Panc1 (cell line): ENCODE measurements around the gene PRM3. TPM values are rescaled to one million over a fixed set of nuclear protein-coding genes. Genes with fewer than 3 reads are reported as not detected.
A peak's percentile ranks its signal among the peaks of the same experiment; 100 is the strongest.

Experiments
- ATAC-seq: fragments of 200-7000 bp; cut with Tn5 transposase; 2 replicates; pipeline ENCODE4 v1.9.1; 2020; ENCODE audit warnings: mild to moderate bottlenecking, moderate library complexity
- BruUV-seq: library from RNA; stranded (reverse); fragments of 400-500 nt; replicated peaks from 2 replicates; lab custom pipeline; 2021; lab: Mats Ljungman, UMichigan
- CTCF ChIA-PET: fragments of 300-600 bp; sonication (Branson Sonifier 250); formaldehyde crosslinking; loops from one replicate; lab custom pipeline; 2022; ENCODE audit warnings: antibody characterized with exemption; lab: Charles Lee
- POLR2A ChIA-PET: fragments of 300-600 bp; sonication (Branson Sonifier 250); formaldehyde crosslinking; loops from one replicate; lab custom pipeline; 2022; ENCODE audit warnings: antibody characterized with exemption; lab: Charles Lee
- DNase-seq: peaks from one replicate; pipeline ENCODE4 v3.0.0-alpha.2; 2010; ENCODE audit warnings: low read depth, low spot score
- H3K27ac ChIP-seq: 2 replicates; pipeline ENCODE4 v1.5.1; 2011; ENCODE audit warnings: mild to moderate bottlenecking, low read length, inconsistent platforms
- H3K27me3 ChIP-seq: fragments of 200-500 bp; sonication (Bioruptor generic); 2 replicates; pipeline ENCODE4 v1.6.0; 2014; ENCODE audit warnings: low read length, inconsistent platforms; ENCODE audit not compliant: control insufficient read depth, insufficient read depth
- H3K36me3 ChIP-seq: fragments of 200-500 bp; sonication (Bioruptor generic); 2 replicates; pipeline ENCODE4 v1.5.1; 2014; ENCODE audit warnings: inconsistent platforms, mild to moderate bottlenecking, low read length, moderate library complexity; ENCODE audit not compliant: control insufficient read depth, insufficient read depth
- H3K4me1 ChIP-seq: 2 replicates; pipeline ENCODE4 v1.5.1; 2011; ENCODE audit warnings: inconsistent platforms, mild to moderate bottlenecking, low read length, moderate library complexity; ENCODE audit not compliant: control insufficient read depth, insufficient read depth
- H3K4me3 ChIP-seq, 2 experiments: 2 replicates each; pipeline ENCODE4 v1.5.1; 2011 to 2012; ENCODE audit warnings: low read depth in 2 of 2, low read length in 2 of 2, mild to moderate bottlenecking in 2 of 2, inconsistent platforms in 1 of 2, moderate library complexity in 1 of 2
- H3K9me3 ChIP-seq: fragments of 200-500 bp; sonication (Bioruptor generic); 2 replicates; pipeline ENCODE4 v1.5.1; 2014; ENCODE audit warnings: low read depth, mild to moderate bottlenecking, inconsistent platforms, low read length, moderate library complexity; ENCODE audit not compliant: control insufficient read depth, insufficient read depth
- POLR2AphosphoS5 ChIP-seq: IDR thresholded peaks from 2 replicates; pipeline ENCODE4 v1.6.1; 2012; ENCODE audit warnings: mild to moderate bottlenecking, low read depth, low read length, moderate library complexity
- SIN3A ChIP-seq: IDR thresholded peaks from 2 replicates; pipeline ENCODE4 v1.6.1; 2012; ENCODE audit warnings: low read depth, mild to moderate bottlenecking, low read length, moderate library complexity, borderline replicate concordance; ENCODE audit not compliant: insufficient read depth
- TCF7L2 ChIP-seq: IDR thresholded peaks from 2 replicates; pipeline ENCODE4 v1.6.1; 2011; ENCODE audit warnings: mild to moderate bottlenecking, low read depth, low read length, inconsistent platforms
- in situ Hi-C: cut with HindIII; loops from 2 replicates; pipeline ENCODE4 v1.10.0; 2016; ENCODE audit warnings: low sequenced_read_pairs, low pct_unique_long_range_greater_than_20kb
- intact Hi-C: fragments of 100-400 bp; cut with micrococcal nuclease; formaldehyde crosslinking; loops from one replicate; pipeline ENCODE4 v1.10.0; 2022; ENCODE audit not compliant: unreplicated experiment
- total RNA-seq: library from RNA; stranded (reverse); gene quantifications from one replicate; pipeline ENCODE4 v1.2.1, GENCODE V29; 2021; ENCODE audit not compliant: unreplicated experiment
- TF ChIP-seq, protein P1 (sequence below): fragments of 450-650 bp; IDR thresholded peaks from 2 replicates; pipeline ENCODE4 v1.5.1; 2017; ENCODE audit warnings: mild to moderate bottlenecking
- TF ChIP-seq, protein P2 (sequence below), 2 experiments: IDR thresholded peaks; 2 replicates each; pipeline ENCODE4 v1.6.1; 2011 to 2012; ENCODE audit warnings: low read depth in 2 of 2, control low read depth in 1 of 2, low read length in 1 of 2, mild to moderate bottlenecking in 1 of 2, moderate library complexity in 1 of 2; ENCODE audit not compliant: insufficient read depth in 1 of 2

Gene PRM3
- total RNA-seq, 1 experiment from 2014 or later: not detected

GRCh38 chr16:11253009-11253994, 20.1 kb downstream of the PRM3 start:
- ATAC-seq (no peak), DNase-seq (no peak)
- no peaks in the 10 kb centered on the region for H3K36me3 ChIP-seq
- TF ChIP-seq, protein P1, sequence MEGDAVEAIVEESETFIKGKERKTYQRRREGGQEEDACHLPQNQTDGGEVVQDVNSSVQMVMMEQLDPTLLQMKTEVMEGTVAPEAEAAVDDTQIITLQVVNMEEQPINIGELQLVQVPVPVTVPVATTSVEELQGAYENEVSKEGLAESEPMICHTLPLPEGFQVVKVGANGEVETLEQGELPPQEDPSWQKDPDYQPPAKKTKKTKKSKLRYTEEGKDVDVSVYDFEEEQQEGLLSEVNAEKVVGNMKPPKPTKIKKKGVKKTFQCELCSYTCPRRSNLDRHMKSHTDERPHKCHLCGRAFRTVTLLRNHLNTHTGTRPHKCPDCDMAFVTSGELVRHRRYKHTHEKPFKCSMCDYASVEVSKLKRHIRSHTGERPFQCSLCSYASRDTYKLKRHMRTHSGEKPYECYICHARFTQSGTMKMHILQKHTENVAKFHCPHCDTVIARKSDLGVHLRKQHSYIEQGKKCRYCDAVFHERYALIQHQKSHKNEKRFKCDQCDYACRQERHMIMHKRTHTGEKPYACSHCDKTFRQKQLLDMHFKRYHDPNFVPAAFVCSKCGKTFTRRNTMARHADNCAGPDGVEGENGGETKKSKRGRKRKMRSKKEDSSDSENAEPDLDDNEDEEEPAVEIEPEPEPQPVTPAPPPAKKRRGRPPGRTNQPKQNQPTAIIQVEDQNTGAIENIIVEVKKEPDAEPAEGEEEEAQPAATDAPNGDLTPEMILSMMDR: no peak
- TF ChIP-seq TCF7L2: no peak
- no peak for TF ChIP-seq POLR2AphosphoS5
- TF ChIP-seq, protein P2, sequence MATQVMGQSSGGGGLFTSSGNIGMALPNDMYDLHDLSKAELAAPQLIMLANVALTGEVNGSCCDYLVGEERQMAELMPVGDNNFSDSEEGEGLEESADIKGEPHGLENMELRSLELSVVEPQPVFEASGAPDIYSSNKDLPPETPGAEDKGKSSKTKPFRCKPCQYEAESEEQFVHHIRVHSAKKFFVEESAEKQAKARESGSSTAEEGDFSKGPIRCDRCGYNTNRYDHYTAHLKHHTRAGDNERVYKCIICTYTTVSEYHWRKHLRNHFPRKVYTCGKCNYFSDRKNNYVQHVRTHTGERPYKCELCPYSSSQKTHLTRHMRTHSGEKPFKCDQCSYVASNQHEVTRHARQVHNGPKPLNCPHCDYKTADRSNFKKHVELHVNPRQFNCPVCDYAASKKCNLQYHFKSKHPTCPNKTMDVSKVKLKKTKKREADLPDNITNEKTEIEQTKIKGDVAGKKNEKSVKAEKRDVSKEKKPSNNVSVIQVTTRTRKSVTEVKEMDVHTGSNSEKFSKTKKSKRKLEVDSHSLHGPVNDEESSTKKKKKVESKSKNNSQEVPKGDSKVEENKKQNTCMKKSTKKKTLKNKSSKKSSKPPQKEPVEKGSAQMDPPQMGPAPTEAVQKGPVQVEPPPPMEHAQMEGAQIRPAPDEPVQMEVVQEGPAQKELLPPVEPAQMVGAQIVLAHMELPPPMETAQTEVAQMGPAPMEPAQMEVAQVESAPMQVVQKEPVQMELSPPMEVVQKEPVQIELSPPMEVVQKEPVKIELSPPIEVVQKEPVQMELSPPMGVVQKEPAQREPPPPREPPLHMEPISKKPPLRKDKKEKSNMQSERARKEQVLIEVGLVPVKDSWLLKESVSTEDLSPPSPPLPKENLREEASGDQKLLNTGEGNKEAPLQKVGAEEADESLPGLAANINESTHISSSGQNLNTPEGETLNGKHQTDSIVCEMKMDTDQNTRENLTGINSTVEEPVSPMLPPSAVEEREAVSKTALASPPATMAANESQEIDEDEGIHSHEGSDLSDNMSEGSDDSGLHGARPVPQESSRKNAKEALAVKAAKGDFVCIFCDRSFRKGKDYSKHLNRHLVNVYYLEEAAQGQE (IDR thresholded peaks at IDR 0.05; ENCODE audit: insufficient read depth in 1 of 2, low read depth in 2 of 2, low read length in 1 of 2): no peak
- no peak for TF ChIP-seq SIN3A
- peaks cover 8% of the 10 kb centered on the region; the same call in 1 of the 2 replicates for H3K4me1 ChIP-seq
- POLR2A ChIA-PET: no interaction called here
- peak overlapping the region in 1 of 2 experiments; percentile 66; a peak in 2 of 4 replicates for H3K4me3 ChIP-seq
- in situ Hi-C loops: no loop called here
- no peaks in the 10 kb centered on the region for H3K9me3 ChIP-seq
- CTCF ChIA-PET: no interaction called here
- BruUV-seq: no TSS peak
- no peak overlapping the region for H3K27ac ChIP-seq
- H3K27me3 ChIP-seq: no peaks in the 10 kb centered on the region
- intact Hi-C loops: no loop called here

DNA sequence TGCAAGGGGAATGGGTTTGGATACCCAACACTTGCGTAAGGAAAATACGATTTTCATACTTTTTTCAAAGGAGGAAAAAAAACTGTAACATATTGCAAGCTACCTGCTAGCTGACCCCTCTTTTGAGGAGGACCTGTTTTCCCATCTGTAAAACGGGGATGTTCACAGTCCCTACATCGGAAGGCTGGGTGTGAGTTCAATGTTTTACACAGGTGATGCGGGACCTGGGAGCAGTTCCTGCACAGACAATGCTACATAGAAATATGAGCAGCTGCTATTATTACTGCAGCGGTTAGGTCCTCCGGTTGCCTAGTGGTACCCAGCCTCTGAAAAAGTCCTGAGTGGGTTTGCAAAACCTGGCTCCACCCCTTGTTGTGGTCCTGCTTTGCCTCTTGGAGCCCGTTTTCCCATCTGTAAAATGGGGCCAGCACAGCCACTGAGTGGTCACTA, 20.9 kb downstream of the PRM3 start:
- intact Hi-C loops (no loop called here), in situ Hi-C loops (no loop called here)
- no peak overlapping the region for H3K4me3 ChIP-seq
- no peak overlapping the region for H3K27ac ChIP-seq
- DNase-seq (no peak), ATAC-seq (no peak)
- H3K27me3 ChIP-seq: no peaks in the 10 kb centered on the region
- H3K4me1 ChIP-seq: peaks cover 8% of the 10 kb centered on the region; the same call in 1 of the 2 replicates
- POLR2A ChIA-PET: no interaction called here
- CTCF ChIA-PET: no interaction called here
- BruUV-seq: no TSS peak
- TF ChIP-seq SIN3A: no peak
- TF ChIP-seq, protein P2 (IDR thresholded peaks at IDR 0.05; ENCODE audit: insufficient read depth in 1 of 2, low read depth in 2 of 2, low read length in 1 of 2): no peak
- TF ChIP-seq, protein P1: no peak
- no peak for TF ChIP-seq TCF7L2
- no peak for TF ChIP-seq POLR2AphosphoS5
- H3K36me3 ChIP-seq: no peaks in the 10 kb centered on the region
- no peaks in the 10 kb centered on the region for H3K9me3 ChIP-seq
